ENCODE data around the gene CEP131.

Gene CEP131

DNA sequence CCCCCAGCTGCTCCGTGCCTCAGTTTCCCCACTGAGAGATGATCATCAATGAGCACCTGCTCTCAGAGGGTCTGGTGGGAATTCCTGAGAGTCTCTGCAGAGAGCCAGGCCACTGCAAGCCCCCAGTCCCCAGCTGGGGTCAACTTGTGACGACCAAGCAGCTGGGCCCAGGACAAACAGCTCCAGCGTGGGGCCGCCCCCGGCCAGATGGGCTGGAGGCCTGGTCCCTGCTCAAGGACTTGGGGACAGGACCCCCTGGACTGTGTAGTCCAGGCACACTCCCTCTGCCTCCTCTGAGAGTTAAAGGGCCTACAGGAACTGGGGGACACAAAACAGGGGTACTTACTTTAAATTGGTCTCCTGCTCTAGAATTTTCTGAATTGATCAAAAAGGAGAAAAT is 40.2 kb downstream of the CEP131 start:
- H3K4me3 ChIP-seq (ENCODE audit: low read depth, low read length), result no peak overlapping the region
- TF ChIP-seq, protein P1, sequence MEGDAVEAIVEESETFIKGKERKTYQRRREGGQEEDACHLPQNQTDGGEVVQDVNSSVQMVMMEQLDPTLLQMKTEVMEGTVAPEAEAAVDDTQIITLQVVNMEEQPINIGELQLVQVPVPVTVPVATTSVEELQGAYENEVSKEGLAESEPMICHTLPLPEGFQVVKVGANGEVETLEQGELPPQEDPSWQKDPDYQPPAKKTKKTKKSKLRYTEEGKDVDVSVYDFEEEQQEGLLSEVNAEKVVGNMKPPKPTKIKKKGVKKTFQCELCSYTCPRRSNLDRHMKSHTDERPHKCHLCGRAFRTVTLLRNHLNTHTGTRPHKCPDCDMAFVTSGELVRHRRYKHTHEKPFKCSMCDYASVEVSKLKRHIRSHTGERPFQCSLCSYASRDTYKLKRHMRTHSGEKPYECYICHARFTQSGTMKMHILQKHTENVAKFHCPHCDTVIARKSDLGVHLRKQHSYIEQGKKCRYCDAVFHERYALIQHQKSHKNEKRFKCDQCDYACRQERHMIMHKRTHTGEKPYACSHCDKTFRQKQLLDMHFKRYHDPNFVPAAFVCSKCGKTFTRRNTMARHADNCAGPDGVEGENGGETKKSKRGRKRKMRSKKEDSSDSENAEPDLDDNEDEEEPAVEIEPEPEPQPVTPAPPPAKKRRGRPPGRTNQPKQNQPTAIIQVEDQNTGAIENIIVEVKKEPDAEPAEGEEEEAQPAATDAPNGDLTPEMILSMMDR (IDR thresholded peaks at IDR 0.05; ENCODE audit: low read depth, low read length, missing control alignments), result no peak
- DNase-seq (ENCODE audit: low read depth), result no peak

DNA sequence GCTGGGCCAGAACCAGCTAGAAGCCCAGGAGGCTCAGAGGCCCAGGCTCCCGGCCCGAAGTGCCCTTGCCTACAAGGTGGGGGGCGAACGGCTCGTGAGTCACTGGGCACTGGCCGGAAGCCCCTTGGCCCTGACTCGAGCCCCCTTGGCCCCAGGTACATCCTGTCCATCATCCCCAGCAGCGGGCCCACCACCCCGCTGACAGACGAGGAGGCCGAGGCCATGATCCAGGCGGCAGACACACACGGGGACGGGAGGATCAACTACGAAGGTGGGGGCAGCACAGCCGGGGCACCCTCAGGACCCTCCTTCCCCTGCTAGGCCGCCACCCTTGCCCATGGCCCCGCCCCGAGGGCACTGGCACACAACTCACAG is 41.0 kb downstream of the CEP131 start:
- TF ChIP-seq, protein P1 (IDR thresholded peaks at IDR 0.05; ENCODE audit: low read depth, low read length, missing control alignments), result no peak
- H3K4me3 ChIP-seq (ENCODE audit: low read depth, low read length), result no peak overlapping the region
- DNase-seq (ENCODE audit: low read depth), result no peak

DNA sequence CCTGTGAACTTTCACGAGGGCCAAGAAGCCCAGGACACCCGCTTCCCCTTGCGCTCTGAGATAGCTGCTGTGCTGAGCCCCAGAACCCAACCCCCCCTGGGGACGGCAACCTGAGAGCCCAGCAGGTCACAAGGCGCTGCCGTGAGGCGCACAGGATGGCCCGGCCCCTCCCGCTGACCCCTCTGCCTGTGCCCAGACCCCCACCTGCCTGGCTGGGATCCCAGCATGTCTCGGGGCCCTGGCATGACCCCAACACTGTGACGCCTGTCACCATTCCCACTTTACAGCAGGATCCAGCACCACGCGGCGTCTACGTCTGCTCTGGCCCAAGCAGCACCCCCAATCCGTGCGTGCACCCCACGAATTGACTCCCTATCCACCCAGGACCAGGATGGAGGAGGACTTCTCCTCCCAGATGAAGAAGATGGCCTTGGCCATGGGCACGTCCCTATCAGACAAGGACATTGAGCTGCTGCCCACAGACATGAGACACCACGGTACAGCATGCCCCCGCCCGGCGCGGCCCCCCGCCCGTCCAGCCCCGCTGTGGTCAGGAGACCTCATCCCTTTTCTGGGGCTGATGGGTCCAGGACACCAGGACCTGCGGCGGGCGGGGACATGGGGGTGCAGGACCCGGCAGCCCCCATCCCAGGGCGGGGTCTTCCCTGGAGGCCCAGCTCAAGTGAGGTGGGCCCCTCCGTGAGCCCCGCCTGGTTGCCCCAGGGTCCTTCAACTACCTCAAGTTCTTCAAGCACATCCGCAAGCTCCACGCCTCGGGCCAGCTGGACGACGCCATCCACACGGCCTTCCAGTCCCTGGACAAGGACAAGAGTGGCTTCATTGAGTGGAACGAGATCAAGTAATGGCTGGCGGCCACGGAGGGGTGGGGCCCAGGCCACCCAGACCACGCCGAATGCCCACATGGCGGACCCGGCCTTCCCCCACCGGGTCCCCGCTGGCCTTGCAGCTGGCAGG is 41.6 kb downstream of the CEP131 start:
- no peak overlapping the region for H3K4me3 ChIP-seq (ENCODE audit: low read depth, low read length)
- TF ChIP-seq, protein P1 (IDR thresholded peaks at IDR 0.05; ENCODE audit: low read depth, low read length, missing control alignments), result no peak
- DNase-seq (ENCODE audit: low read depth), result no peak

DNA sequence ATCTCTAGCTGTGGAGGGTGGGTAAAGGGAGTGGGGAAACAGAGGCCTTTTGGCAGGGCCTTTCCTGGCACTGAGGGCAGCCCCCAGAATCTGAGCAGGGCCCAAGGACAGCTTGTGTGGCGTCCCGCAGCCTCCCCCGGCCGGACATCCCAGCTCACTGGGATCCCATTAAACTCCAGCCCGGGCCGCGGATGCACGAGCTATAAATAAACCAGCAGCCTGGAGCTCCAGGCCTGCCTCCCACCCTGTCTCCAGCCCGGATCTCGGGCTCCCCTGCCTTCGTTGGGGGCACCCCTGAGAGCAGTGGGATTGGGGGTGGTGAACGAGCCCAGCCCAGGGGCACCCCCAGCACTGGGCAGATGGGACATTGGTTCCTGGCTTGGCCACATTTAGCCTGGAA is 42.9 kb downstream of the CEP131 start:
- no peak overlapping the region for H3K4me3 ChIP-seq (ENCODE audit: low read depth, low read length)

DNA sequence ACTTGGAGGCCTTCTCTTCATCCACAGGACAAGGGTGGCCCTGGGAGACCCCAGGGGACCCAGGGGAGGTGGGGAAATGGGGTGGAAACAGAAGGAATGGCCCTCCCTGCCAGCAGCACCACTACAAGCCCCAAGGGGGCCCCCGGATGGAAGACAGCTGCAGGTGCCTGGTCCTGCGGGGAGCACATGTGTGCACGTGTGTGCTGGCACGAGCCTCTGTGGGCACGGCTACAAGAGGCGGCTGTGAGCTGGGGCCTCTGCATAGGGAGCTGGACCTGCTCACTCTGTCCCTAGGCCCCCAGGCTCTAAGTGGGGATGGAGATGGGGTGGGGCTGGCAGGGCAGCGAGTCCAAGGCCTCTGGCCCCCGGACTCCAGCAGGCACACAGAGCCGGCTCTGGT is 43.5 kb downstream of the CEP131 start:
- TF ChIP-seq, protein P1 (IDR thresholded peaks at IDR 0.05; ENCODE audit: low read depth, low read length, missing control alignments), result no peak
- no peak for DNase-seq (ENCODE audit: low read depth)

More for the DNA sequence above, 42.9 kb downstream of the CEP131 start:
- TF ChIP-seq, protein P1 (IDR thresholded peaks at IDR 0.05; ENCODE audit: low read depth, low read length, missing control alignments), result no peak
- no peak for DNase-seq (ENCODE audit: low read depth)

DNA sequence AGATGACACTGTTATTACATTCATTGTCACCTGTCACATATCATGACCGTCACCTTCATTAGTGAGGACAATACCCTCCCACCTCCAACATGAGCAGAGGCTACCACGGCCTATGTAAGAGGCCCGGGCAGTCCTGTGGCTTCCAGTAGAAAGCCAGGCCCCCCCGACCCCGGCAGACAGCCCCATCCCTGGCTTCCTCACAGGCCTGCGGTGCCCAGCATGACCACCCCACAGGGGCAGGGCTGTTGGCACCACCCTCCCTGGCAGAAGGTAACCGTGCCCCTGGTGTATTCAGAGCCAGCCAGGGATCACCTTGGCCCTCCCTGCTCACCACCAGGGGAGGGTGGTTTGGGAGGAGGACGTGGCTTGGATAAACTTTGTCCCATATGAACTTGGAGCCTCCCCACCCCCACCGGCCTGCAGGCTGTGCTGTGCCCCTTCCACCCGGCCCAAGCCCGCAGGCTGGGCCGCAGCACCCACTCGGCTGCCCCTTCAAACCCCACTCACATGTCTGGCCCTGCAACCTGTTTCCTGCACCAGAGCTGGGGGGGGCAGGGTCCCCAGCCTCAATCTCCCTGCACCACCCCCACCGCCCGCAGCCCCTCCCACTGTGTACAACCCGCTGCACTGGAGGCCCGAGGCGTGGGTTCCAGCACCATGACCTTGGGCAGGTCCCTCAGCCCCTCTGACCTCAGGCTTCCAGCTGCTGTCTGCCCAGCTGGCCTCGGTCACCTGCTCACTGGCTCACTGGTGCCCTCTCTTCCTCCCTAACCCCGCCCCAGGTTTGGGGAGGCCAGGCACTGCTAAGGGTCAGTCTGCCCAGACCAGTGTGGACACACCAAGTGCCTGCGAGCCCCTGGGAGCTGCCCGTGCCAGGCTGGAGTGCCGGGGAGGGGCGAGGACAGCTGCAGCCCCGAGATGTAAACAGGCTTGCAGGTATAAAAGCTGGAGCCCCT is 44.4 kb downstream of the CEP131 start:
- TF ChIP-seq, protein P1 (IDR thresholded peaks at IDR 0.05; ENCODE audit: low read depth, low read length, missing control alignments), result no peak
- H3K4me3 ChIP-seq (ENCODE audit: low read depth, low read length), result no peak overlapping the region
- DNase-seq (ENCODE audit: low read depth), result no peak

More for the DNA sequence above, 43.5 kb downstream of the CEP131 start:
- H3K4me3 ChIP-seq (ENCODE audit: low read depth, low read length), result no peak overlapping the region

Data from GM12864 (cell line).